HepG2 (cell line): ENCODE data around the gene PGA3. TPM values are rescaled to one million over a fixed set of nuclear protein-coding genes. Genes with fewer than 3 reads are reported as not detected.
A peak's percentile ranks its signal among the peaks of the same experiment; 100 is the strongest.

Source experiments
- ASH2L ChIP-seq: fragments of 300-600, 200-600 bp; sonication (generic); IDR thresholded peaks from 2 replicates; pipeline ENCODE4 v1.7.0; 2017; ENCODE audit warnings: low read depth, mild to moderate bottlenecking, moderate library complexity, mixed read lengths, low read length; ENCODE audit not compliant: insufficient read length
- CCAR2 ChIP-seq: fragments of 200-400 bp; formaldehyde crosslinking; optimal IDR thresholded peaks from 2 replicates; pipeline ENCODE3; 2018; ENCODE audit warnings: low read depth, mild to moderate bottlenecking, low read length, moderate library complexity
- ERF ChIP-seq: IDR thresholded peaks from 2 replicates; pipeline ENCODE4 v1.6.1; 2018; ENCODE audit warnings: missing biosample characterization, missing genetic modification reagents
- FOXC1 ChIP-seq: sonication (generic); formaldehyde crosslinking; IDR thresholded peaks from 2 replicates; pipeline ENCODE4 v1.8.0; 2022; ENCODE audit warnings: mild to moderate bottlenecking, missing genetic modification reagents, borderline replicate concordance
- GABPB1 ChIP-seq: IDR thresholded peaks from 2 replicates; pipeline ENCODE4 v1.6.1; 2016; ENCODE audit warnings: mild to moderate bottlenecking, missing genetic modification reagents, moderate library complexity, missing compliant biosample characterization
- KDM2A ChIP-seq: sonication (generic); formaldehyde crosslinking; IDR thresholded peaks from 2 replicates; pipeline ENCODE4 v1.4.0; 2020; ENCODE audit warnings: low read depth, missing genetic modification reagents, borderline replicate concordance
- REXO4 ChIP-seq: sonication (generic); formaldehyde crosslinking; IDR thresholded peaks from 2 replicates; pipeline ENCODE4 v1.8.0; 2022; ENCODE audit warnings: missing genetic modification reagents, mild to moderate bottlenecking, borderline replicate concordance
- SMC3 ChIP-seq: IDR thresholded peaks from 2 replicates; pipeline ENCODE4 v1.6.1; 2011; ENCODE audit warnings: low read length, improper control_type of control experiment
- XRCC5 ChIP-seq: fragments of 200-400 bp; formaldehyde crosslinking; optimal IDR thresholded peaks from 2 replicates; pipeline ENCODE3; 2017; ENCODE audit warnings: mild to moderate bottlenecking, low read length
- ZFP91 ChIP-seq: sonication (generic); formaldehyde crosslinking; IDR thresholded peaks from 2 replicates; pipeline ENCODE4 v1.9.0; 2022; ENCODE audit warnings: missing genetic modification reagents, mild to moderate bottlenecking, borderline replicate concordance
- ZMYM4 ChIP-seq: sonication (generic); formaldehyde crosslinking; IDR thresholded peaks from 2 replicates; pipeline ENCODE4 v1.8.1; 2023; ENCODE audit warnings: mild to moderate bottlenecking, missing genetic modification reagents
- ZNF230 ChIP-seq: sonication (generic); formaldehyde crosslinking; IDR thresholded peaks from 2 replicates; pipeline ENCODE4 v1.4.0; 2020; ENCODE audit warnings: mild to moderate bottlenecking, missing genetic modification reagents
- ZNF274 ChIP-seq: sonication (generic); formaldehyde crosslinking; IDR thresholded peaks from 2 replicates; pipeline ENCODE4 v1.5.1; 2020; ENCODE audit warnings: mild to moderate bottlenecking, missing genetic modification reagents
- ZNF609 ChIP-seq: sonication (generic); formaldehyde crosslinking; IDR thresholded peaks from 2 replicates; pipeline ENCODE4 v1.4.0; 2020; ENCODE audit warnings: mild to moderate bottlenecking, missing genetic modification reagents, borderline replicate concordance
- ZNF687 ChIP-seq: sonication (generic); formaldehyde crosslinking; IDR thresholded peaks from 2 replicates; pipeline ENCODE4 v1.5.1; 2020; ENCODE audit warnings: mild to moderate bottlenecking, missing genetic modification reagents, moderate library complexity
- ZUFSP ChIP-seq: sonication (generic); formaldehyde crosslinking; IDR thresholded peaks from 2 replicates; pipeline ENCODE4 v1.9.0; 2021; ENCODE audit warnings: missing genetic modification reagents, mild to moderate bottlenecking, borderline replicate concordance
- polyA plus RNA-seq, 8 experiments: library from polyadenylated mRNA; depleted of rRNA in 3 of 8; stranded (reverse) in 7 of 8; unstranded in 1 of 8; fragments of >200 nt; fragmentation: Illumina TruSeq in 4 of 8; extraction: Trizol in 4 of 8; gene quantifications; 2 replicates each; pipeline versions ENCODE4 v1.2.1 to v1.2.3, GENCODE V29; 2011 to 2016; ENCODE audit warnings: low read depth in 4 of 8, missing spikeins in 1 of 8, mixed read lengths in 1 of 8; ENCODE audit not compliant: insufficient read depth in 1 of 8
- total RNA-seq, 5 experiments: library from RNA; depleted of rRNA; stranded (reverse); fragments of >200 nt; fragmentation: Illumina TruSeq; extraction: Trizol; gene quantifications; 2 replicates each; pipeline ENCODE4 v1.2.3, GENCODE V29; 2016; ENCODE audit warnings: low read depth in 1 of 5

The PGA3 gene
- total and polyA plus RNA-seq, 2 of the 13 experiments (the other 11 are each of a cell fraction or from before 2014, with no cell fraction given), result not detected

GRCh38 chr11:61254403-61255025 is 51.2 kb downstream of the PGA3 start (continued):
- TF ChIP-seq KDM2A (CRISPR knock-in tag) (0 out of 2 replicates have a peak, but pooled peaks have one; percentile 39), ASH2L (peak; percentile 24), ZNF274 (CRISPR knock-in tag) (0 out of 2 replicates have a peak, but pooled peaks have one; percentile 32), REXO4 (no peak), ZNF687 (CRISPR knock-in tag) (peak; percentile 60), ZMYM4 (CRISPR knock-in tag) (0 out of 2 replicates have a peak, but pooled peaks have one; percentile 29), XRCC5 (peak; percentile 80), CCAR2 (no peak), ZUFSP (no peak), ZFP91 (peak; percentile 23; the same call in 1 of the 2 replicates), ZNF609 (CRISPR knock-in tag) (no peak), ZNF230 (no peak), ERF (0 out of 2 replicates have a peak, but pooled peaks have one; percentile 39), SMC3 (peak; percentile 60), GABPB1 (CRISPR knock-in tag) (0 out of 2 replicates have a peak, but pooled peaks have one; percentile 17), FOXC1 (CRISPR knock-in tag) (0 out of 2 replicates have a peak, but pooled peaks have one; percentile 25)
